Mesenchymal stem cell (in vitro differentiated cells and primary cell): ENCODE results near the gene MBD3L3.
"Not testable (repeated sequence)": the region's sequence is repeated elsewhere in the genome, so short reads cannot be mapped to it uniquely, and the experiment has no call there.

Experiments
- DNase-seq: peaks from one replicate; pipeline ENCODE4 v3.0.0-alpha.2; 2013
- H2AFZ ChIP-seq: one replicate; pipeline ENCODE4 v1.6.1; 2013; ENCODE audit warnings: low read depth, mild to moderate bottlenecking, control low read depth, inconsistent platforms, low read length, moderate library complexity
- H2AK5ac ChIP-seq: 2 replicates; pipeline ENCODE4 v1.6.1; 2013; ENCODE audit warnings: low read length, moderate library complexity, mild to moderate bottlenecking, inconsistent platforms; ENCODE audit not compliant: severe bottlenecking
- H2BK120ac ChIP-seq: one replicate; pipeline ENCODE4 v1.6.1; 2013; ENCODE audit warnings: low read depth, mild to moderate bottlenecking, inconsistent platforms, low read length, moderate library complexity
- H2BK12ac ChIP-seq, 2 experiments: one replicate each; pipeline ENCODE4 v1.6.1; 2013; ENCODE audit warnings: inconsistent platforms in 2 of 2, low read length in 2 of 2, mild to moderate bottlenecking in 2 of 2, moderate library complexity in 2 of 2, control low read depth in 1 of 2
- H2BK15ac ChIP-seq: one replicate; pipeline ENCODE4 v1.6.1; 2013; ENCODE audit warnings: mild to moderate bottlenecking, low read depth, inconsistent platforms; ENCODE audit not compliant: poor library complexity, severe bottlenecking
- H2BK5ac ChIP-seq: 2 replicates; pipeline ENCODE4 v1.6.1; 2013; ENCODE audit warnings: low read depth, mild to moderate bottlenecking, low read length, control low read depth, inconsistent platforms; ENCODE audit not compliant: poor library complexity, severe bottlenecking
- H3K14ac ChIP-seq, 2 experiments: one replicate each; pipeline ENCODE4 v1.6.1; 2013; ENCODE audit warnings: inconsistent platforms in 2 of 2, low read length in 2 of 2, control low read depth in 1 of 2, mild to moderate bottlenecking in 1 of 2, moderate library complexity in 1 of 2
- H3K18ac ChIP-seq, 2 experiments: one replicate each; pipeline ENCODE4 v1.6.1; 2013; ENCODE audit warnings: inconsistent platforms in 2 of 2, low read length in 2 of 2, control low read depth in 1 of 2, low read depth in 1 of 2, mild to moderate bottlenecking in 1 of 2
- H3K23ac ChIP-seq, 2 experiments: one replicate each; pipeline ENCODE4 v1.6.1; 2013; ENCODE audit warnings: inconsistent platforms in 2 of 2, low read length in 2 of 2, mild to moderate bottlenecking in 2 of 2, moderate library complexity in 2 of 2, control low read depth in 1 of 2
- H3K27ac ChIP-seq: 2 replicates; pipeline ENCODE4 v1.5.1; 2013; ENCODE audit warnings: mild to moderate bottlenecking, moderate library complexity, low read length, control low read depth, inconsistent platforms; ENCODE audit not compliant: poor library complexity, severe bottlenecking
- H3K27me3 ChIP-seq, 2 experiments: 2 replicates each; pipeline versions ENCODE4 v1.6.1 to v1.7.0; 2013; ENCODE audit warnings: low read length in 2 of 2, mild to moderate bottlenecking in 2 of 2, moderate library complexity in 2 of 2, control low read depth in 1 of 2, inconsistent platforms in 1 of 2; ENCODE audit not compliant: control insufficient read depth in 1 of 2, insufficient read depth in 1 of 2
- H3K36me3 ChIP-seq, 2 experiments: 2 replicates each; pipeline versions ENCODE4 v1.6.1 to v1.7.0; 2013; ENCODE audit warnings: low read length in 2 of 2, control low read depth in 1 of 2, inconsistent platforms in 1 of 2, low read depth in 1 of 2, mild to moderate bottlenecking in 1 of 2; ENCODE audit not compliant: insufficient read depth in 2 of 2, control insufficient read depth in 1 of 2
- H3K4ac ChIP-seq, 2 experiments: one replicate each; pipeline ENCODE4 v1.6.1; 2013; ENCODE audit warnings: inconsistent platforms in 2 of 2, low read length in 2 of 2, mild to moderate bottlenecking in 2 of 2, moderate library complexity in 2 of 2, control low read depth in 1 of 2, low read depth in 1 of 2
- H3K4me1 ChIP-seq: 2 replicates; pipeline ENCODE4 v1.6.1; 2013; ENCODE audit warnings: low read depth, low read length, control low read depth; ENCODE audit not compliant: control insufficient read depth, insufficient read depth
- H3K4me2 ChIP-seq: 2 replicates; pipeline ENCODE4 v1.6.1; 2013; ENCODE audit warnings: low read length, mild to moderate bottlenecking, inconsistent platforms; ENCODE audit not compliant: poor library complexity, severe bottlenecking
- H3K4me3 ChIP-seq, 2 experiments: 2 replicates each; pipeline versions ENCODE4 v1.5.1 to v1.7.0; 2013; ENCODE audit warnings: low read length in 2 of 2, mild to moderate bottlenecking in 2 of 2, control low read depth in 1 of 2, low read depth in 1 of 2; ENCODE audit not compliant: insufficient read depth in 1 of 2
- H3K79me1 ChIP-seq: replicated peaks from 2 replicates; pipeline ENCODE4 v1.6.1; 2013; ENCODE audit warnings: mild to moderate bottlenecking, control low read depth, low read length, inconsistent platforms; ENCODE audit not compliant: poor library complexity, severe bottlenecking
- H3K9ac ChIP-seq: 2 replicates; pipeline ENCODE4 v1.7.0; 2013; ENCODE audit warnings: mild to moderate bottlenecking, low read length, moderate library complexity
- H3K9me3 ChIP-seq: 2 replicates; pipeline ENCODE4 v1.7.0; 2013; ENCODE audit warnings: mild to moderate bottlenecking, low read length; ENCODE audit not compliant: control insufficient read depth
- H4K8ac ChIP-seq: one replicate; pipeline ENCODE4 v1.6.1; 2013; ENCODE audit warnings: inconsistent platforms, mild to moderate bottlenecking, low read length, moderate library complexity
- H4K91ac ChIP-seq: one replicate; pipeline ENCODE4 v1.6.1; 2013; ENCODE audit warnings: mild to moderate bottlenecking, low read length, inconsistent platforms
- WGBS: methylation state at CpG from one replicate; pipeline ENCODE4 v1.1.7; 2013; ENCODE audit warnings: mixed read lengths; 5-methylcytosine and 5-hydroxymethylcytosine counted together

The MBD3L3 gene

GRCh38 chr19:7063339-7063738 is 4.9 kb upstream of the MBD3L3 start:
- Histone ChIP-seq H3K4me2 (no peak overlapping the region), H3K23ac (no peak overlapping the region), H2BK15ac (no peak overlapping the region), H3K36me3 (no peaks in the 10 kb centered on the region), H3K4me3 (no peak overlapping the region), H4K91ac (no peak overlapping the region), H3K27ac (no peak overlapping the region), H3K9me3 (no peaks in the 10 kb centered on the region), H3K18ac (no peak overlapping the region), H3K4me1 (no peaks in the 10 kb centered on the region), H2BK12ac (no peak overlapping the region), H3K9ac (no peak overlapping the region), H3K79me1 (no peaks in the 10 kb centered on the region), H2BK5ac (no peak overlapping the region), H2AFZ (no peak overlapping the region), H3K14ac (no peak overlapping the region), H3K4ac (no peak overlapping the region), H2BK120ac (no peak overlapping the region), H4K8ac (no peak overlapping the region), H3K27me3 (no peaks in the 10 kb centered on the region), H2AK5ac (no peak overlapping the region)
- WGBS, result 96% methylated on average over 3 of the region's 4 CpGs
- DNase-seq, result no peak

GRCh38 chr19:7059977-7060376 is 1.5 kb upstream of the MBD3L3 start:
- H3K4ac ChIP-seq, H4K8ac ChIP-seq, H2BK15ac ChIP-seq, H2BK12ac ChIP-seq, H3K79me1 ChIP-seq, H3K9me3 ChIP-seq, H3K27ac ChIP-seq, H3K27me3 ChIP-seq, DNase-seq, H3K18ac ChIP-seq, H3K4me2 ChIP-seq, H3K14ac ChIP-seq, H4K91ac ChIP-seq, H3K4me3 ChIP-seq, H3K23ac ChIP-seq, H2AK5ac ChIP-seq, H2AFZ ChIP-seq, H3K4me1 ChIP-seq, H2BK5ac ChIP-seq, H3K36me3 ChIP-seq, H3K9ac ChIP-seq, H2BK120ac ChIP-seq: not testable (repeated sequence)
- whole genome bisulfite sequencing, result no CpG with 5 or more reads among the region's 2 CpGs

GRCh38 chr19:7056371-7056770 is 2.1 kb downstream of the MBD3L3 start:
- not testable (repeated sequence) for H2AK5ac ChIP-seq, H3K27me3 ChIP-seq, H4K91ac ChIP-seq, H3K4me1 ChIP-seq, H2BK15ac ChIP-seq, H3K36me3 ChIP-seq, H3K14ac ChIP-seq, H4K8ac ChIP-seq, H3K4me2 ChIP-seq, H2BK12ac ChIP-seq, H3K79me1 ChIP-seq, H3K4ac ChIP-seq, H3K9me3 ChIP-seq, H3K9ac ChIP-seq, H3K27ac ChIP-seq, H3K4me3 ChIP-seq, H3K23ac ChIP-seq, H2AFZ ChIP-seq, DNase-seq, H2BK5ac ChIP-seq, H2BK120ac ChIP-seq, H3K18ac ChIP-seq
- no CpG with 5 or more reads among the region's 16 CpGs for WGBS

GRCh38 chr19:7055679-7056078 is 2.8 kb downstream of the MBD3L3 start:
- DNase-seq, H3K79me1 ChIP-seq, H3K4ac ChIP-seq, H4K91ac ChIP-seq, H2BK12ac ChIP-seq, H2BK120ac ChIP-seq, H3K4me2 ChIP-seq, H2AFZ ChIP-seq, H3K9ac ChIP-seq, H4K8ac ChIP-seq, H2BK5ac ChIP-seq, H2AK5ac ChIP-seq, H3K4me1 ChIP-seq, H2BK15ac ChIP-seq, H3K27ac ChIP-seq, H3K4me3 ChIP-seq, H3K36me3 ChIP-seq, H3K23ac ChIP-seq, H3K9me3 ChIP-seq, H3K14ac ChIP-seq, H3K27me3 ChIP-seq, H3K18ac ChIP-seq: not testable (repeated sequence)
- 75% methylated on average over 8 of the region's 14 CpGs for WGBS
